NCI-H82 treated with DMSO at 0.1 percent for 48 hours (cell line): ENCODE measurements around the gene NTNG1.

ENCODE experiments used
- DNase-seq: peaks from one replicate; lab custom pipeline; 2025; ENCODE audit not compliant: unreplicated experiment; lab: John Stamatoyannopoulos, UW

NTNG1 gene

GRCh38 chr1:107443860-107444259 is 303.0 kb downstream of the NTNG1 start:
- no peak for DNase-seq

GRCh38 chr1:107444302-107444701 is 303.5 kb downstream of the NTNG1 start:
- no peak for DNase-seq

GRCh38 chr1:107449326-107449725 is 308.5 kb downstream of the NTNG1 start:
- DNase-seq: no peak

GRCh38 chr1:107450899-107451664 is 310.2 kb downstream of the NTNG1 start:
- no peak for DNase-seq

- no peak for DNase-seq
Observed at GRCh38 chr1:107451715-107452114, 310.9 kb downstream of the NTNG1 start.

- no peak for DNase-seq
Observed at GRCh38 chr1:107454791-107455190, 314.0 kb downstream of the NTNG1 start.

- peak; percentile 80 for DNase-seq
Observed at GRCh38 chr1:107457989-107458388, 317.1 kb downstream of the NTNG1 start.

GRCh38 chr1:107459204-107459904 is 318.5 kb downstream of the NTNG1 start:
- DNase-seq: no peak

- no peak for DNase-seq
Observed at GRCh38 chr1:107460035-107460434, 319.2 kb downstream of the NTNG1 start.

GRCh38 chr1:107464827-107465226 is 324.0 kb downstream of the NTNG1 start:
- no peak for DNase-seq

- DNase-seq: no peak
Observed at GRCh38 chr1:107467286-107467685, 326.4 kb downstream of the NTNG1 start.

GRCh38 chr1:107467811-107468210 is 327.0 kb downstream of the NTNG1 start:
- no peak for DNase-seq

- DNase-seq: no peak
Observed at GRCh38 chr1:107473065-107473464, 332.2 kb downstream of the NTNG1 start.

- no peak for DNase-seq
Observed at GRCh38 chr1:107474877-107475612, 334.2 kb downstream of the NTNG1 start.

GRCh38 chr1:107477233-107477632 is 336.4 kb downstream of the NTNG1 start:
- no peak for DNase-seq

GRCh38 chr1:107479865-107480350 is 339.1 kb downstream of the NTNG1 start:
- no peak for DNase-seq

GRCh38 chr1:107480548-107481415 is 339.9 kb downstream of the NTNG1 start:
- no peak for DNase-seq

- no peak for DNase-seq
Observed at GRCh38 chr1:107481756-107482384, 341.0 kb downstream of the NTNG1 start.

GRCh38 chr1:107483949-107484348 is 343.1 kb downstream of the NTNG1 start:
- no peak for DNase-seq

- DNase-seq: no peak
Observed at GRCh38 chr1:107486349-107486748, 345.5 kb downstream of the NTNG1 start.
